ENCODE results near the gene RS1.

GRCh38 chrX:18702362-18703195 lies 30.7 kb upstream of the RS1 start:
- no peak for TF ChIP-seq POLR2AphosphoS5 (IDR thresholded peaks at IDR 0.05; ENCODE audit: insufficient read depth, low read depth, low read length)
- TF ChIP-seq POLR2A (IDR thresholded peaks at IDR 0.05; ENCODE audit: low read depth, low read length) = no peak
- no peak for TF ChIP-seq CTCF (IDR thresholded peaks at IDR 0.05; ENCODE audit: extremely low read depth in 1 of 2, insufficient read depth in 1 of 2, low read depth in 1 of 2, low read length in 2 of 2)
- TF ChIP-seq GATA2 (IDR thresholded peaks at IDR 0.05; ENCODE audit: insufficient read depth, insufficient read length, low read depth, low read length) = no peak
- TF ChIP-seq MAX (IDR thresholded peaks at IDR 0.05; ENCODE audit: insufficient read depth, insufficient read length) = no peak
- no peak for TF ChIP-seq EZH2 (IDR thresholded peaks at IDR 0.05; ENCODE audit: borderline replicate concordance, low read depth, low read length, severe bottlenecking)
- TF ChIP-seq MYC (IDR thresholded peaks at IDR 0.05; ENCODE audit: low read depth, low read length) = no peak

All from endothelial cell of umbilical vein (primary cell).